SK-N-SH (cell line): ENCODE measurements around the gene MMS19. TPM values are rescaled to one million over a fixed set of nuclear protein-coding genes. Genes with fewer than 3 reads are reported as not detected.

Experiments
- CTCF ChIA-PET: fragments of 300-600, 350-600 bp; formaldehyde crosslinking; extraction: SDS; loops from one replicate; lab custom pipeline; 2021; lab: Yijun Ruan, JAX
- POLR2A ChIA-PET: fragments of 350-600 bp; sonication (Branson Sonifier 250); formaldehyde crosslinking; extraction: SDS; loops from one replicate; lab custom pipeline; 2020; ENCODE audit warnings: antibody characterized with exemption, inconsistent platforms; lab: Yijun Ruan, JAX
- DNase-seq: peaks from one replicate; pipeline ENCODE4 v3.0.0; 2012
- H2AFZ ChIP-seq: fragments of 200-600 bp; sonication (generic); 2 replicates; pipeline ENCODE4 v1.8.1; 2016; ENCODE audit warnings: antibody characterized with exemption, mild to moderate bottlenecking, low read depth
- H3F3A ChIP-seq: fragments of 200-600 bp; sonication (generic); replicated peaks from 2 replicates; pipeline ENCODE3; 2016; ENCODE audit warnings: antibody characterized with exemption, mild to moderate bottlenecking; ENCODE audit not compliant: insufficient read depth
- H3K27ac ChIP-seq, 2 experiments: fragments of 200-500 bp in 1 of 2; fragments of 200-600 bp in 1 of 2; sonication (Bioruptor generic) in 1 of 2; sonication (generic), shearing (Covaris generic) in 1 of 2; 2 replicates each; pipeline versions ENCODE4 v1.5.1 to v1.6.1; 2014 to 2016; ENCODE audit warnings: low read depth in 2 of 2, inconsistent platforms in 1 of 2, low read length in 1 of 2, mild to moderate bottlenecking in 1 of 2, mixed read lengths in 1 of 2
- H3K27me3 ChIP-seq: fragments of 200-600 bp; sonication (generic), shearing (Covaris generic); 2 replicates; pipeline ENCODE4 v1.6.1; 2016; ENCODE audit warnings: mixed run types; ENCODE audit not compliant: insufficient read depth
- H3K36me3 ChIP-seq, 2 experiments: fragments of 200-500 bp in 1 of 2; fragments of 200-600 bp in 1 of 2; sonication (Bioruptor generic) in 1 of 2; sonication (generic) in 1 of 2; replicated peaks in 1 of 2; 2 replicates each; pipeline versions ENCODE3 to v1.5.1; 2014 to 2016; ENCODE audit warnings: low read length in 1 of 2, mild to moderate bottlenecking in 1 of 2; ENCODE audit not compliant: insufficient read depth in 2 of 2, control insufficient read depth in 1 of 2
- H3K4me1 ChIP-seq, 2 experiments: fragments of 200-500 bp in 1 of 2; fragments of 200-600 bp in 1 of 2; sonication (Bioruptor generic) in 1 of 2; sonication (generic), shearing (Covaris generic) in 1 of 2; 2 replicates each; pipeline versions ENCODE4 v1.5.1 to v1.6.1; 2014 to 2016; ENCODE audit warnings: low read depth in 1 of 2, low read length in 1 of 2, mixed run types in 1 of 2; ENCODE audit not compliant: insufficient read depth in 2 of 2, control insufficient read depth in 1 of 2
- H3K4me2 ChIP-seq: fragments of 200-600 bp; sonication (generic), shearing (Covaris generic); 2 replicates; pipeline ENCODE4 v1.6.1; 2017; ENCODE audit warnings: mixed run types
- H3K4me3 ChIP-seq, 2 experiments: fragments of 200-500 bp in 1 of 2; fragments of 200-600 bp in 1 of 2; sonication (Bioruptor generic) in 1 of 2; sonication (generic), shearing (Covaris generic) in 1 of 2; 2 replicates each; pipeline versions ENCODE4 v1.5.1 to v1.8.1; 2014 to 2016; ENCODE audit warnings: low read depth in 2 of 2, inconsistent platforms in 1 of 2, low read length in 1 of 2, mild to moderate bottlenecking in 1 of 2, mixed read lengths in 1 of 2, moderate library complexity in 1 of 2
- H3K79me2 ChIP-seq: fragments of 200-600 bp; sonication (generic); 2 replicates; pipeline ENCODE4 v1.8.1; 2017; ENCODE audit warnings: mild to moderate bottlenecking; ENCODE audit not compliant: insufficient read depth
- H3K9ac ChIP-seq: fragments of 200-600 bp; sonication (generic); 2 replicates; pipeline ENCODE4 v1.6.1; 2017; ENCODE audit warnings: mixed run types
- H3K9me2 ChIP-seq: fragments of 200-600 bp; sonication (generic); 2 replicates; pipeline ENCODE4 v1.6.1; 2017; ENCODE audit warnings: mixed run types
- H3K9me3 ChIP-seq: fragments of 200-600 bp; sonication (generic); 2 replicates; pipeline ENCODE4 v1.6.1; 2017; ENCODE audit warnings: mixed run types, mild to moderate bottlenecking, moderate library complexity
- H4K20me1 ChIP-seq: fragments of 200-600 bp; sonication (generic); 2 replicates; pipeline ENCODE4 v1.6.1; 2017; ENCODE audit warnings: mild to moderate bottlenecking, mixed run types; ENCODE audit not compliant: insufficient read depth
- NFIC ChIP-seq: IDR thresholded peaks from 2 replicates; pipeline ENCODE4 v1.4.0; 2012; ENCODE audit warnings: borderline replicate concordance
- POLR2AphosphoS5 ChIP-seq: IDR thresholded peaks from 2 replicates; pipeline ENCODE4 v1.6.1; 2012; ENCODE audit warnings: low read depth, low read length
- YY1 ChIP-seq: IDR thresholded peaks from 2 replicates; pipeline ENCODE4 v1.4.0; 2012; ENCODE audit warnings: low read depth, mild to moderate bottlenecking
- WGBS: methylation state at CpG from one replicate; pipeline ENCODE4 v1.1.6; 2017; ENCODE audit warnings: low lambda C conversion rate; 5-methylcytosine and 5-hydroxymethylcytosine counted together
- polyA plus RNA-seq, 3 experiments: library from polyadenylated mRNA; depleted of rRNA; stranded (reverse); fragments of >200 nt; gene quantifications; 2 replicates each; pipeline ENCODE4 v1.2.3, GENCODE V29; 2012
- TF ChIP-seq, protein P1 (sequence below): IDR thresholded peaks from 2 replicates; pipeline ENCODE4 v1.6.1; 2012; ENCODE audit warnings: mild to moderate bottlenecking, low read depth, low read length, moderate library complexity

The MMS19 gene
- polyA plus RNA-seq, 1 of the 3 experiments (the other 2 are of a cell fraction), result 56.9 TPM

DNA sequence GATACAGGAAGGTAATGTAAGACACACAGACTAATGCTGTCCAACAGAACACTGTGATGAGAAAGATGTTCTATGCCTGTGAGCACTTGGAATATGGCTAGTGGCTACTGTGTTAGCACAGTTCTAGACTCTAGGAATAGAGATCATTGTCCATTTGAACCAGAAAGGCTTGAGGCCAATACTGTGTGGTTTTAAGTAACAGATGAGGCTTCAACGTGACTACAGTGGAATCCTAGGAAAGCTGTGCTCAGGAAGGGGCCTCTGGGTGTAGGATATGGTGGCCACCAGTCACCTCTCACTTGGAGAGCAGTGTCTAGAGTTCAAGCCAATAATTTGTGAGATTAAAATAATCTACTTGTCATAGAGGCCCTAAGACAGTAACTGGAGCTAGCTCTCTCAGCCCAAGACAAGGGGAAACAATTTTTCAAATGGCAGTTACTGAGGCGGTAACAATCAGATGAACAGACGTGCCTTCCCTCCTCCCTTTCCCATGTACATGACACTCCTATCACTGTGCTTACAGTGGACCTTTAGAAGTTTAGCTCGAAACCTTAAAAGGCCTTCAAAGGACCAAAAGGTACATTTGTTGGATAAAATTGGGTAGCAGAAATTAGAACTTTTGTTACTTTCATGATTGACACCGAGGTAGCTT lies 42.1 kb downstream of the MMS19 start:
- H3K9me3 ChIP-seq, result no peaks in the 10 kb centered on the region
- H2AFZ ChIP-seq, result no peak overlapping the region
- H3K27ac ChIP-seq, result no peak overlapping the region
- no peak overlapping the region for H3K4me3 ChIP-seq
- peaks cover 5% of the 10 kb centered on the region for H3F3A ChIP-seq
- H3K9ac ChIP-seq, result no peak overlapping the region
- TF ChIP-seq, protein P1, sequence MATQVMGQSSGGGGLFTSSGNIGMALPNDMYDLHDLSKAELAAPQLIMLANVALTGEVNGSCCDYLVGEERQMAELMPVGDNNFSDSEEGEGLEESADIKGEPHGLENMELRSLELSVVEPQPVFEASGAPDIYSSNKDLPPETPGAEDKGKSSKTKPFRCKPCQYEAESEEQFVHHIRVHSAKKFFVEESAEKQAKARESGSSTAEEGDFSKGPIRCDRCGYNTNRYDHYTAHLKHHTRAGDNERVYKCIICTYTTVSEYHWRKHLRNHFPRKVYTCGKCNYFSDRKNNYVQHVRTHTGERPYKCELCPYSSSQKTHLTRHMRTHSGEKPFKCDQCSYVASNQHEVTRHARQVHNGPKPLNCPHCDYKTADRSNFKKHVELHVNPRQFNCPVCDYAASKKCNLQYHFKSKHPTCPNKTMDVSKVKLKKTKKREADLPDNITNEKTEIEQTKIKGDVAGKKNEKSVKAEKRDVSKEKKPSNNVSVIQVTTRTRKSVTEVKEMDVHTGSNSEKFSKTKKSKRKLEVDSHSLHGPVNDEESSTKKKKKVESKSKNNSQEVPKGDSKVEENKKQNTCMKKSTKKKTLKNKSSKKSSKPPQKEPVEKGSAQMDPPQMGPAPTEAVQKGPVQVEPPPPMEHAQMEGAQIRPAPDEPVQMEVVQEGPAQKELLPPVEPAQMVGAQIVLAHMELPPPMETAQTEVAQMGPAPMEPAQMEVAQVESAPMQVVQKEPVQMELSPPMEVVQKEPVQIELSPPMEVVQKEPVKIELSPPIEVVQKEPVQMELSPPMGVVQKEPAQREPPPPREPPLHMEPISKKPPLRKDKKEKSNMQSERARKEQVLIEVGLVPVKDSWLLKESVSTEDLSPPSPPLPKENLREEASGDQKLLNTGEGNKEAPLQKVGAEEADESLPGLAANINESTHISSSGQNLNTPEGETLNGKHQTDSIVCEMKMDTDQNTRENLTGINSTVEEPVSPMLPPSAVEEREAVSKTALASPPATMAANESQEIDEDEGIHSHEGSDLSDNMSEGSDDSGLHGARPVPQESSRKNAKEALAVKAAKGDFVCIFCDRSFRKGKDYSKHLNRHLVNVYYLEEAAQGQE, result no peak
- TF ChIP-seq POLR2AphosphoS5, result peak; percentile 14; the same call in 1 of the 2 replicates
- TF ChIP-seq, all 33 proteins: peak for 1
- 92% methylated on average over 5 of the region's 5 CpGs for WGBS
- H3K4me2 ChIP-seq, result no peak overlapping the region
- no peaks in the 10 kb centered on the region for H3K9me2 ChIP-seq
- H4K20me1 ChIP-seq, result 0 out of 2 replicates have a peak, but pooled peaks cover 7% of the 10 kb centered on the region
- no peak for DNase-seq
- ChIA-PET CTCF (interaction anchor here (0.9 to 2.6 kb wide), 4 partner anchors 9 to 246 kb away, joined by 3 to 8 read pairs (median 5); no protein-coding TSS in a partner anchor), POLR2A (no interaction called here)
- no peaks in the 10 kb centered on the region for H3K27me3 ChIP-seq
- peaks cover 49 to 86% of the 10 kb centered on the region in 2 experiments for H3K36me3 ChIP-seq
- no peaks in the 10 kb centered on the region; a peak in 1 of 4 replicates for H3K4me1 ChIP-seq
- peaks cover 41% of the 10 kb centered on the region for H3K79me2 ChIP-seq

DNA sequence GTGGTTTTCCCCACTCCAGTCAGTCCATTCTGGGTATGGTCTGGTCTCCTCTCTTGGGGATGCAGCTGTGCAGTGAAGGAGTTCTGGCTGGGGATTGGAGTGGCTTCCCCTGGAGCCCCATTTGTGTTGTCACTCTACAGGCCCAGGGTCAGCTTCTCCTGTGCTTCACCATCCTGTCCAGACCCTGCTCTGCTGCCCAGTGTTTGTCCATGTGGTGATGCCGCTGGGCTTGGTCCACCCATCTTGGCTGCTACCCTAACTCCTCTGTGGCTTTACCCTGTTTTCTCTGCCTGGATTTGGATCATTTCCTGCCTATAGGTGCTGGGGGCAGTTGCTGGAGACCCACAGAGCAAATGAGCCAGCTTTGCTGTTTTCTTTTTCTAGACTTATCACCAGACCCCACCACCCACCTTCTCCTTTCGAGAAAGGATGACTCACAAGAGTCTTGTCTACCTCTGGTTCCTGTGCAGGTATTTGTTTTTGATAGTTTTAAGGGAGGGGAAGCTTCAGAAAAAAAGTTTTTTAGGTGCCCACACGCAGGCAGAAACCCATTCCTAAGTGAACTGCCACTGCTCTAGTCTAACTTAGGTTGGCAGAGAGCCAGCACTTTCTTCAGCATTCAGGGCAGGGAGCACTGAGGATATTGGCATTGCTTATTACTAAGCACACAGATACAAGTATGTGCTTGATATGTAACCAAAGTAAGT lies 43.7 kb downstream of the MMS19 start:
- peaks cover 39 to 77% of the 10 kb centered on the region in 2 experiments for H3K36me3 ChIP-seq
- no peak overlapping the region for H3K4me3 ChIP-seq
- WGBS, result 88% methylated on average over 3 of the region's 3 CpGs
- 0 out of 2 replicates have a peak, but pooled peaks cover 7% of the 10 kb centered on the region for H4K20me1 ChIP-seq
- H3K27ac ChIP-seq, result no peak overlapping the region; a peak in 1 of 4 replicates
- no peak overlapping the region for H3K4me2 ChIP-seq
- H3K9ac ChIP-seq, result no peak overlapping the region
- H3K79me2 ChIP-seq, result peaks cover 57% of the 10 kb centered on the region
- POLR2A ChIA-PET, result interaction anchor here (1.0 kb wide), 1 partner anchor 11 kb away, joined by 3 read pairs; no protein-coding TSS in a partner anchor
- TF ChIP-seq POLR2AphosphoS5, result peak; percentile 5; the same call in 1 of the 2 replicates
- TF ChIP-seq YY1, result no peak
- peak; percentile 64; the same call in 1 of the 2 replicates for TF ChIP-seq NFIC
- CTCF ChIA-PET, result interaction anchor here (0.9 to 2.9 kb wide), 2 partner anchors 10 to 34 kb away, joined by 3 to 16 read pairs; no protein-coding TSS in a partner anchor
- no peaks in the 10 kb centered on the region for H3K9me2 ChIP-seq
- H3F3A ChIP-seq, result peaks cover 5% of the 10 kb centered on the region
- H3K9me3 ChIP-seq, result no peaks in the 10 kb centered on the region
- H3K27me3 ChIP-seq, result no peaks in the 10 kb centered on the region
- H2AFZ ChIP-seq, result no peak overlapping the region
- DNase-seq, result no peak
- no peaks in the 10 kb centered on the region; a peak in 1 of 4 replicates for H3K4me1 ChIP-seq
